GM18517 (cell line): ENCODE results near the gene NFIC.
"Not testable (repeated sequence)": the region's sequence is repeated elsewhere in the genome, so short reads cannot be mapped to it uniquely, and the experiment has no call there.

Experiments
- ATAC-seq: cut with Tn5 transposase; IDR thresholded peaks from one replicate; pipeline ENCODE4 v1.9.1; 2021; ENCODE audit warnings: mild to moderate bottlenecking, moderate library complexity; ENCODE audit not compliant: unreplicated experiment

The NFIC gene

GRCh38 chr19:3365836-3366752 lies at the start of gene NFIC:
TSS of gene NFIC (plus strand) at chr19:3366583. CDS start at chr19:3366637, 54 bp downstream.
- ATAC-seq = no peak

DNA sequence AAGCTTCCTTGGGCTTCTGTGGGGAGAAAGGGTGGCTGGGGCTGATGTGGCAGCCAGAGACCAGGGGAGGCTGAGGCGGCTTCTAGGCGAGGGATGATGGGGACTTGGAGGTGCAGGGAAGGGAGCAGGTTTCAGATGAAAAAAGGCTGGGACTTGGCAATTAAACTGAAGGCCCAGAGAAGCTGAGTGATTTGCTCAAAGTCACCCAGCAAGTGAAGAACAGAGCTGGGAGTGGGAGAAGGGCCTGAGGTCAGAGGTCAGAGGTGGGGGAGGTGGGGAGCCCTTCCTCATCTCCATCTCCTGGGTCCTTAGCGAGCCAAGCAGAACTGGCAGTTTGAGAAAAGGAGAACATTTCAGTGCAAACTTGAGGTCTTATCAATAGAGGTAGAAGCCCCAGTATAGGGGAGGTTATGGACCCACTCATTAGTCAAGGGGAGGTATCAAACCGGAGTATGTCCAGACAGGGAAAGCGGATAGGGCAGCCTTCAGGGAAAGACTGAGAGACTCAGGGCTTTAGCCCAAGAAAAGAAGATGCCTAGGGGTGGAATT lies 49.6 kb upstream of the NFIC start:
- no peak for ATAC-seq

- no peak for ATAC-seq
Observed at GRCh38 chr19:3319643-3320353, 46.6 kb upstream of the NFIC start.

DNA sequence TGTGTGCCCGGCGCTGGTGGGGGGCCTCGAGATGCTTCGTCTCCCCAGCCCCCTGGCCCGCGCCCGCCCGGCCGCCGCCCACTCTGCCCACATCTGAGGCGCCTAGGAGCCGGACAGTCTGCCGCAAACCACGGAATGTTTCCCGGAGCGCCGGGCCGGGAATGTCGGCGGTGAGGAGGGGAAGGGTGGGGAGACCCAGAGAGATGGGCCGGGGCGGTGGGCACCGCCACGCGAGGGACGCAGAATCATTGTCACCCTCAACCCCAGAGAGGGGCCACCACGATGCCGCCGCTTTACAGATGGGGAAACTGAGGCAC lies 46.1 kb upstream of the NFIC start:
- no peak for ATAC-seq

DNA sequence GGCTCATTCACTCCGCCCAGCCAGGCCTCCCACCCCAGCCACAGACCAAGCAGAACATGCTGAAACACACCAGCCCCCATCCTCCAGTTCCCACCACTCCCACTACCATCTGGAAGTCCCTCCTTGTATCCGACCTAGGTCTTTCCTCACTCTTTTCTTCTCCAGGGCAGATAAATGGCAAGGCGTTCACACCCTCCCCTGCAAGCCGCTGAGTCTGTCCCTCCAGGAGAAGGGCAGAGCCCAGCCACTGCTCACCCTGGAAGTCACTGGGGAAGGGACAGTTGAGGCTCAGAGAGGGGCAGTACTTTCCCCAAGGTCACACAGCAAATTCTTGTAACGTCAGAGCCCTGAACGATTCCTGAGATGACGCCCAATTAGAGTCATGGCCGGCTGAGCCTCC lies 45.5 kb upstream of the NFIC start:
- ATAC-seq = no peak

DNA sequence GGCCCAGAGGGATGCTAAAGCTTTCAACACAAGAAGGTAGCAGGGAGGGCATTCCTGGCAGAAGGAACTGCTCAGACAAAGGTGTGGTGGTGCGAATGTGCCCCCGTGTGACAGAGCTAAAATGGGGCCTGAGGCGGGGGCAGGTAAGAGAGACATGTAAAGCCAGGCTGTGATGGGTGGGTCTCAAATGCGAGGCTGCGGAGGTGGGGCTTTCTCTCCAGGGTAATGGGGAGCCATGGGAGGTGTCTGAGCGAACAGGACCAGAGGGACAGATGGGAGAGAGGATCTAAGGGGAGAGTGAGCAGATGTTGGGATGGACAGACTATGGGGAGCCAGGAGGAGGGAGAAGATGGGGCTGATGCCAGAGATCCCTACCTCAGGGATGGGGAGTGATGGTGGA lies 44.7 kb upstream of the NFIC start:
- ATAC-seq = no peak

DNA sequence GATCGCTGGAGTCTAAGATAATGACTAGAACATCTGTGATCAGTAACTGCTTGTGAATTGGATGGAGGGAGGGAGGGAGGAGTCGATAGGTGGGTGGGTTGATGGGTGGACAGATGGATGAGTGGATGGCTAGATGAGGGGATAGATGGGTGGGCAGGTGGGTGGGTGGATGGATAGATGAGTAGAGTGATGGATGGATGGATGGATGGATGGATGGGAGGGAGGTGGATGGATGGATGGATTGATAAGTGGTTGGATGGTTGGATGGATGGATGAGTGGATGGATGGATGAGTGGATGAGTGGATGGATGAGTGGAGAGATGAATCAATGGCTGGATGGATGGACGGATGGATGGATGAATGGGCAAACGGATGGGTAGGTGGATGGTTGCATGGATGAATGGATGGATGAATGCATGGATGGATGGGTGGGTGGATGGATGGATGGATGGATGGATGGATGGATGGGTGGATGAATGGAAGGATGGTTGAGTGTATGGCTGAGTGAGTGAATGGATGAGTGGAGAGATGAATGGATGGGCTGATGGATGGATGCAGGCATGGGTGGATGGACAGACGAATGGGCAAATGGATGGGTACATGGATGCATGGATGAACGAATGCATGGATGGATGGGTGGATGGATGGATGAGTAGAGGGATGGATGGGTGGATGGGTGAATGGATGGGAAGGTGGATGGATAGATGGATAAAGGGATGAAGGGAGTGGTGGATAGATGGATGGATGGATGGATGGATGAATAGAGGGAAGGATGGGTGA lies 44.0 kb upstream of the NFIC start:
- no peak for ATAC-seq

DNA sequence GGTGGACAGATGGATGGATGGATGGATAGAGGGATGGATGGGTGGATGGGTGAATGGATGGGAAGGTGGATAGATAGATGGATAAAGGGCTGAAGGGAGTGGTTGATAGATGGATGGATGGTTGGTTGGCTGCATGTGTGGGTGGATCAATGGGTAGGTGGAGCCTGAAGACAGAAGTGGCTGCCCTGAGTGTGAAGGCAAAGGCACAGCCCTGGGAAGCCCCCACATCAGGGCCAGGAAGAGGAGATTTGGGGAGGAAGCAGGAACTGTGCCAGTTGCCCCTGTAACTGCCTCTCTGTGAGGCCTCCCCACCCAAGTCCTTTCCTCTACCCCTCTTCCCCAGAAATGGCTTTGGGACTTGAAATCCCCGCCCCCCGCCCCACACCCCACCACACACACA lies 43.4 kb upstream of the NFIC start:
- no peak for ATAC-seq

DNA sequence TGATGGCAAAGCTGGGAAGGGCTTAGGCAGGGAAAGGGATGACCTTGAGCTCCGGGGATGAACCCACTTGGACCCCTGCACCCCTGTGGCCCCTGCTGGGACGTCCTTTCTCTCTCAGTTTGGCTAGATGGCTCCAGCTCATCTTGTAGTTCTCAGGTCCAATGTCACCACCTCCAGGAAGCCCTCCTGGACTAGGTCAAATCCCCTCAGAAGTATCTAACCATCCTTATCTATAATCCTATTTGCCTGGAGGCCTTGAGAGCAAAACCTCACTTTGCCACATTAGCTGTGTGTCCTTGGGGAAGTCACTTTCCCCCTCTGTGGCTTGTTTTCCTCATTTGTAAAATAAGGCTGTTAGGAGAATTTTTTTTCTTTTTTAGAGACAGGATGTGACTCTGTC lies 42.7 kb upstream of the NFIC start:
- no peak for ATAC-seq

- no peak for ATAC-seq
Observed at GRCh38 chr19:3324405-3324856, 42.0 kb upstream of the NFIC start.

GRCh38 chr19:3325451-3325850 lies 40.9 kb upstream of the NFIC start:
- no peak for ATAC-seq

- ATAC-seq = no peak
Observed at GRCh38 chr19:3328743-3329142, 37.6 kb upstream of the NFIC start.

DNA sequence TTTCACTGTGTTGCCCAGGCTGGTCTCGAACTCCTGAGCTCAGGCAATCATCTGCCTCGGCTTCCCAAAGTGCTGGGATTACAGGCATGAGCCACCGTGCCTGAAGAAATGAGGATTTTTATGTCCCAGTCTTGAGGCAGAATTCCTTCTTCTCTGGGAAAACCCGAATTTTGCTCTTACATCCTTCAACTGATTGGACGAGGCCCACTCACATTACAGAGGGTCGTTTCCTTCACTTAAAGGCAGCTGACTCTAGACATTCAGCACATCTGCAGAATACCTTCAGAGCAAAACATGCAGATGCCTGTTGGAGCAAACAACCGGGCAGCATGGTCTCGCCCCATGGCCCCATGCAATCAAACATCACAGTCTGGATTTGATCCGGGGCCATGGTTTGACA lies 36.3 kb upstream of the NFIC start:
- ATAC-seq = no peak

DNA sequence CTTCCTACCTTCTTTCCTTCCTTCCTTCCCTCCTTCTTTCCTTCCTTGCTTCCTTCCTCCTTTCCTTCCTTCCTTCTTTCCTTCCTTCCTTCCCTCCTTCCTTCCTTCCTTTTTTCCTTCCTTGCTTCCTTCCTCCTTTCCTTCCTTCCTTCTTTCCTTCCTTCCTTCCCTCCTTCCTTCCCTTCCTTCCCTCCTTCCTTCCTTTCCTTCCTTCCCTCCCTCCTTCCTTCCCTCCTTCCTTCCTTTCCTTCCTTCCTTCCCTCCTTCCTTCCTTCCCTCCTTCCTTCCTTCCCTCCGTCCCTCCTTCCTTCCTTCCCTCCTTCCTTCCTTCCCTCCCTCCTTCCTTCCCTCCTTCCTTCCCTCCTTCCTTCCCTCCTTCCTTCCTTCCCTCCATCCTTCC lies 34.2 kb upstream of the NFIC start:
- not testable (repeated sequence) for ATAC-seq

GRCh38 chr19:3333020-3333583 lies 33.3 kb upstream of the NFIC start:
- ATAC-seq = no peak

DNA sequence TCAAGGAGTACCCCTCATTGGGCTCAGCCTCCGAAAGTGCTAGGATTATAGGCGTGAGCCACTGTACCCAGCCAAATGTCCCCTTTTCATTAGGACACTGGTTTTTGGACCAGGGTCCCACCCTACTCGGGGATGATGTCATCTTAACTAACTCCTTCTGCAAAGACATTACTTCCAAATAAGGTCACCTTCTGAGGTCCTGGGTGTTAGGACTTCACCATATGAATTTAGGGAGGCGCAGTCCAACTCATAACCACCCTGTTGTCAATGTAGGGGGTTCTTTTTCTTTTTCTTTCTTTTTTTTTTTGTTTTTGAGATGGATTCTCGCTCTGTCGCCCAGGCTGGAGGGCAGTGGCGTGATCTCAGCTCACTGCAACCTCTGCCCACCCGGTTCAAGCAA lies 32.7 kb upstream of the NFIC start:
- ATAC-seq = no peak

GRCh38 chr19:3334749-3335430 lies 31.5 kb upstream of the NFIC start:
- not testable (repeated sequence) for ATAC-seq

GRCh38 chr19:3335431-3336350 lies 30.7 kb upstream of the NFIC start:
- no peak for ATAC-seq

GRCh38 chr19:3336351-3336679 lies 30.1 kb upstream of the NFIC start:
- no peak for ATAC-seq
